GM19240 (cell line): ENCODE results near the gene DYNC1I1.

Experiments
- DNase-seq: peaks from one replicate; pipeline ENCODE4 v3.0.0; 2011; ENCODE audit warnings: low spot score; ENCODE audit not compliant: insufficient read length

DYNC1I1 gene

GRCh38 chr7:95847061-95847460 lies 74.7 kb downstream of the DYNC1I1 start:
- DNase-seq = no peak

DNA sequence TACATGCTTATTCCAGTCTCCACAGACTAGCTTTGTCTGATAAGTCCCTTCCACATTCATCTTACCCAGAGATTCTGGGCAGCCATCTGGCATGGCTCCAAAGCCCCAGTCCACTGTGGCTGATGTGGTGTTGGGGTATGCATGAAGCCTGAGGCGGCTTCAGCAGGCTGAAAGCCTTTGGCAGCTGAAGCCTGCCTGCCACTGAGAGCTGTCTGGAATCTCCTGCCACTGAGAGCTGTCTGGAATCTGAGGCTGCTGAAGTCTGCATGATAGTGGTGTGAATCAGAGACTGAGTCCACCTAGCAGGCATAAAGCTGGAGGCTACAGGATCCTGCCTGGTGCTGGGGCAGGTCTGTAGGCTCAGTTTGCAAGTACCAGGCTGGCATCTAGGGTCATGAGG lies 87.1 kb downstream of the DYNC1I1 start:
- no peak for DNase-seq

DNA sequence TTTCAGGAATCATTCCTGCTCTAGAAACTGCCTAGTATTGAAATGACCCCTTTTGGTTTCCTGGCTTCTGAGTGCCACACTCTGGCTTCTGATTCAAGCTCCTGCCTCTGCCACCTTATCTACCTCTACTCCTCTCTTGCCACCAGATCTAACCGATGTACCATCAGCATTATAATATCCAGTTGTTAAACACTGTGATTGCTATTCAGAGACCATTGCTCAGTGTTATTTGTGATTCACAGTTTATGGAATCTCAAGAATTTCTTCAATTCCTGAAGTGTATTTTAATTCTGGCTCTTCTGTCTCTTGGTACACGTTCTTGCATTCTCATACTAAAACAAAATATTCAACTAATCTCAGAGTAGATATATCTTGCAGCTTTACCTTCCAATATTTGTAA lies 88.7 kb downstream of the DYNC1I1 start:
- no peak for DNase-seq

GRCh38 chr7:95863623-95864022 lies 91.3 kb downstream of the DYNC1I1 start:
- DNase-seq = no peak

- no peak for DNase-seq
These were observed 93.5 kb downstream of the DYNC1I1 start for GRCh38 chr7:95865716-95866371.

- DNase-seq = peak; percentile 10
These were observed 95.0 kb downstream of the DYNC1I1 start for GRCh38 chr7:95867309-95867708.

DNA sequence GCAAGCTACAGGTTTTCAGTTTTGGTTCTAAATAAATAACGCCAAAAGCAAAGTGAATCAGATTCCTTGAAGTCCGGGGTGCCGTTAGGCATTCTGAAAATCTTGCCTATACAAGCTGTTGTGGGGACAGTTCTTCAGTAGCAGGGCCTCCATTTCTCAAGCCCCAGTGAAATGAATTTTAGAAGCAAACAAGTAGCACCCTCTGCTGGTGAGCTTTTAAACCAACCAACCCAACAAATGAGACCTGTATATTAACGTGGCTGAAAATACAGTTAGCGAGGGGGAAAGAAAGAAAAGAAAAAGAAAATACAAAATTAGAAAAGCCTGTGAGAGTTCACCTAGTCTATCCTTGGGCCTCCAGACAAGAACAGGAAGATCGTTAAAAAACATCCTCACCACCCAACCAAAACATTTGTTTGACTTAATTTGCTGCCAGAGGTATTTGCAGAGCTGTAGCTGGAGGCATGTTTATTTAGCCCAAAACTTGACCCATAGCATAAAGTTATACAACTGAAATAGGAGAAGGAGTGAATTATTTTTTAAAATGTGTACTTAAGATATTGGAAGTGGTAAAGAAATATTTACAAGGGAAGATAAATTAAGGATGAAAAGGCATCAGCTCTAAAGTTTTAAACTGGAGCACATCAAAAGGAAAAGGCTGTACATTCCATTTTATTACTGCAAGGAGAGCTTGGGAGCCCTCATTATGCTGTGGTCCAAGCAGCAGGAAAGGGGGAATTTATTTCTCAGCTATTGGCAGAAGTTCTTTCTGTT lies 98.9 kb downstream of the DYNC1I1 start:
- DNase-seq = peak; percentile 1

GRCh38 chr7:95871896-95872295 lies 99.5 kb downstream of the DYNC1I1 start:
- no peak for DNase-seq

GRCh38 chr7:95874129-95874528 lies 101.8 kb downstream of the DYNC1I1 start:
- no peak for DNase-seq

- DNase-seq = no peak
These were observed 102.3 kb downstream of the DYNC1I1 start for GRCh38 chr7:95874541-95875265.

GRCh38 chr7:95875519-95875918 lies 103.2 kb downstream of the DYNC1I1 start:
- DNase-seq = no peak

DNA sequence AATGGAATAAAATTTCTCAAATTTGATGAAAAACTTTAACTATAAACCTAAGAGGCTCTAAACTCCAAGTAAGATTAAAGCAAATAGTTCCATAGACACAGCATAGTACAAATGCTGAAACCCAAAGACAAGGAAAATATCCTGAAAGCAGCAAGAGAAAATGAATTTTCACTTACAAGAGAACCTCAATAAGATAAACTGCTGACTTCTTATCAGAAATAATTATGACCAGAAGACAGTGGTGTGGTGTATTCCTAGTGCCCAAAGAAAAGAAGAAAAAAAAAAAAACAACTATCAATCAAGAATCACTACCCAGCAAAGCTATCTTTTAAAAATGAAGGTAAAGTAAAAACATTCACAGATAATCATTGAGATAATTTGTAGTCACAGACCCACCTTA lies 106.3 kb downstream of the DYNC1I1 start:
- DNase-seq = no peak

DNA sequence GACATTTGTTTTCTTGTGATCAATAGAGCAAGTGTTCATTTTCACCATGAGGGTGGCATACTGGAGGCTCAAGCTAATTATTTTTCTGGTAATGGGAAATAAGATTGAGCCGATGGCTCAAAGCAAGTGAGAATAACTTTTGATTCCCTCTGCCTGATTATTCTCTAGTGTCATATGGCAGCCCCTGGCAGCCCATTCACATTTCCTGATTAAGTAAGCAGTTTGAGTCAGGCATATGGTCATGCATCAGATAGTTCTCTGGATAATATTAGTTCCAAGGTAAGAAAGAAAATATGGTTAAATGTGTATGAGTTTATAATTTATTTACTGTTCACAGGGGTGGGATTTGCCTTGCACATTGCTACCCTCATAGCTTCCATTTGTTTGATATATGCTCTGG lies 109.2 kb downstream of the DYNC1I1 start:
- DNase-seq = no peak

DNA sequence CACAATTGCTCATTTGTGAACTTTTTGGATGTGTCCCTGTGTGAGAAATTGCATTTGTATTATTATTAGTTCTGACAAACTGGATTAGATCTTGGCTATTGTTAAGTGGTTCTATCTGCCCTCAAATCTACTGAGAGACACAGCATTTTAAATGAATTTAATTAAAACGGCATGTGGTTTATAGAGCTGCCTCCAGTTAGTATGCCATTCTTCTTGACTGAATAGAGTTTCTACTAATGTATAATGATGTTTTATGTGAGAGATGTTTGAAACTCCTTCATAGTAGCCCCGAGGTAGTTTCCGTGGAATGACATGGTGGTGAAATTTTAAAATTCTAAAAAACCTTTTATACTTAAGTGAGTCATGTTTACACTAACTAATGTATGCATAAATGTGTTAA lies 110.9 kb downstream of the DYNC1I1 start:
- DNase-seq = no peak

DNA sequence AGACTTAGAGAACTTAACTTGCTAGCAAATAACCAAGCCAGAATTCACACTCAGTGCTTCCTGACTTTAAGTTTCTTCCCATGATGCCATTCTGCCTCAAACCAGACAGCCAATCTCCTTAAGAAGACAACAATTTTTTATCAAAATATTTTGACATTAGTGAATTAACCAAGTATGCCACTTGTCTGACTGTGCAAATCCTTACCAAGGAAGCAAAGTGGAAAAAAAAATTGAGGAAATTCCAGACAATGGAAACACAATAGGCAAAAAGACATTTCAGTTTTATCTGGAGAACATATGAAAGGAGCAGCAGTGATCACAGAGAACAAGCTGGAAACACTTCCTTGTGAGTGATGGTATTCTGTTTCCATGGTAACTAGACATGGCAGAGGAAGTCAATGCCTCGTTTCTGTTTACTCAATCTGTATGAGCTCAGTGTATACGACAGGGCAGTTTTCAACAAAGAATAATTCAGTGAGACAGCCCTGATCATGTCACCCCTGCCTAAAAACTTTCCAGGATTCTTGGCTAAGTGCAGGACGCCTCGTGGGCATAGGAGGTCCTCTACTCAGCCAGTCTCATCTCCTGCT lies 114.2 kb downstream of the DYNC1I1 start:
- no peak for DNase-seq

DNA sequence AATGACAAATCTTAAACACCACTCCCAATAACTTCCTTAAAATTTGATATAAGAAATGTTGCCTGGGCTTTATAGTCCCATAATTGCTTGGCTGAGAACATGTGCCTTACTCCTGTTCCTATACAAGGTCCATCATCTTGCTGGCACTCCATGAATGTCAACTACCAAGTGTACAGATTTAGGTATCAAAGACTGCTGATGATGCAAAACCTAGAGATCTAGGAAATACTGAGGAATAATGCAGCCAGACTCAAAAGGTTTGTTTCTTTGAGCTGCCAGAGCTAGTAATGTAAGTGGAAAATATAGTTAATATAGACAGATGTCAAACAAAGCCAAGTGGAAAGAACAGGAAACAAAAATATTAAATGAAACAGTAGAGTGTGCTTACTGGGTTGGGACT lies 121.1 kb downstream of the DYNC1I1 start:
- DNase-seq = no peak

DNA sequence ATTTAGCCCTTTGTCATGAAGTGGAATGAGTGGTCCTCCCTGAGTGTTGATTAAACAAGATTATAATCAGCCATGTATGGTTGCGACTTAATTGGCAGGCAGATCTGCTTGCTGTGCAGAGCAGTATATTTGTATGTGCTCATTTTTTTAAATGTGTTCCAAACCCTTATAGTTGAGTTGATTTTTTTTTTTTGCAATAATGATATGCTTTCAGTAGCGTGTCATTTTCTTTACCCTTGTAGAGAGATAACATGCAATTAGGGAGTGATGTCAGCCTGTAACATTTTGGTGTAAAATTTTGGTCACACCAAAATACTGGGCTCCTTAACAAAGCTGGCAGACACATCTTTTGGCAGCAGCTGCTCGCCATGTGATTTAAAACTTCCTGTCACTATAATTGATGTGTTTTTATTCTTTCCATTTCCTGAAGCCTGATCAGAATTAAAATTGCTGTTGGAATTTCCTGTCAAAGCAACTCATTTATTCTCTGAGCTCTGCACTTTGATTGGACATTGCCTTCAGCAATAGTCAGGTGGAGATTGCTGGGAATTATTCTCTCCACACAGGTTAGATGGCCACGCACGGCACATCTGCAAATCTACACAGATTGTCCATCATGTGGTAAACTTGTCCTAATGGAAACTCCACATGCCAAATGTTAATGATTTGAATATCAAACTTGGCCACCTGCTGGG lies 125.3 kb downstream of the DYNC1I1 start:
- no peak for DNase-seq

GRCh38 chr7:95899919-95900513 lies 127.7 kb downstream of the DYNC1I1 start:
- no peak for DNase-seq

DNA sequence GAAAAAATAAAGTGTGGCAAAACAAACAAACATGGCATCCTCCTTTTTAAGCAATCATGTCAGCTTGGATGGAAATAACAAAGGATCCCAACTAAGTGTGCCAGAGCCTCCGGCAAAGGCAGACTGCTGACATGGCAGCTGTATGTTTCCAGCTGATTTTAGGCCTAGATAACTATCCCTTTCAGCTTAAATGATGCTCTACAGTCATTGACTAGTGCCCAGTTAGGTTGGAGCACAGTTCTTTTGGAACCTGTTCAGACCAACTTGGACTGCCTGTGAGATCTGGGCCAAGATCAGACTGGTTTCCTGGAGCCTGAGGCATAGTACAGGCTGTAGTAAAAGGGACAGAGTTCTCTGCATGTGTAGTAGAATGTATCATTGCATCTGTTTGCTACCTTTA lies 128.7 kb downstream of the DYNC1I1 start:
- no peak for DNase-seq

DNA sequence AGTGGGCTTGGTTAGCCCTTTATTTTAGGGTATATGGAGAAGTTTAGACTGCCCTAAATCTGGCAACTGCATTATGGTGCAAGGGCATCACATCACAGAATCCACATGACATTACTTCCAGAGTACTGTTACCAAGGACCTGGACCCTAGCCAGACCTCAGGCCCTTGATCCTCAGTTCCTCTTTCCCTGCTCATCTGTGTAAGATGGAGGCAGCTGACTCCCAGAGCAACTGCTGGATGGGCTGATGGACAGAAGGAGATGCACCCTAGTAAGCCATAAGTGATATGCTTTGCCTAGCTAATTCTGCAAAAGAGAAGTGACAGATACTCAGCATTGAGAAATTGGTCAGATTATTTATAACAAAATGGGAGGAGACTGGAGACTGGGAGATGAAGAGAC lies 131.7 kb downstream of the DYNC1I1 start:
- DNase-seq = no peak

DNA sequence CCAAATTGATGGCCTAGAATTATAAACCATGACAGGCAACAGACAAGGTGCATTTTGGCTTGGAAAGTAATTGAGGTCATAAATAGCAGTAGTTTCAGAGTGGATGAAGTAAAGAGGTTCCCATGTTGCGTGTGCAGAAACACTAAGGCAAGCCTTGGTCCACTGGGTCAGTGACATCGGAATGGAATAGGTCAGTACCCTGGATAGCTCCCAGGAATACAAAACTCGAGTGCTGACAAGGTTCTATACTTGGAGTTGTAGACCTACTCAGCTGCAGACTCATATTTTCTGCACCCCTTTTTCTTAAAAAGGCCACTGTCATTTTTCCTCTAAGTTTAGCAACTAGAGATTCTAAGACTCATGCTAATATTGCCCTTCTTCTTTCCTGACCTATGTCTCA lies 132.8 kb downstream of the DYNC1I1 start:
- DNase-seq = no peak
